WERI-Rb-1 (cell line): ENCODE data around the gene INSM1.

Experiments
- DNase-seq: peaks from one replicate; pipeline ENCODE4 v3.0.0-alpha.2; 2020
- H3K27ac ChIP-seq: fragments of 250-450 bp; sonication (Bioruptor Pico); 2 replicates; pipeline ENCODE4 v1.5.1; 2020; ENCODE audit warnings: mild to moderate bottlenecking, moderate library complexity
- H3K27me3 ChIP-seq: fragments of 250-450 bp; sonication (Bioruptor Pico); 2 replicates; pipeline ENCODE4 v1.5.1; 2021; ENCODE audit warnings: mild to moderate bottlenecking, low read depth, moderate library complexity; ENCODE audit not compliant: insufficient read depth, severe bottlenecking
- H3K36me3 ChIP-seq: fragments of 250-450 bp; sonication (Bioruptor Pico); 2 replicates; pipeline ENCODE4 v1.5.1; 2020; ENCODE audit warnings: mild to moderate bottlenecking, moderate library complexity
- H3K4me3 ChIP-seq: 2 replicates; pipeline ENCODE4 v1.5.1; 2011; ENCODE audit warnings: low read depth, mild to moderate bottlenecking, control low read depth, low read length
- H3K9me3 ChIP-seq: fragments of 250-450 bp; sonication (Bioruptor Pico); 2 replicates; pipeline ENCODE4 v1.5.1; 2021; ENCODE audit warnings: mild to moderate bottlenecking, moderate library complexity; ENCODE audit not compliant: severe bottlenecking
- TF ChIP-seq, protein P1 (sequence below): IDR thresholded peaks from 2 replicates; pipeline ENCODE4 v1.5.1; 2011; ENCODE audit warnings: low read depth, mild to moderate bottlenecking, control low read depth, inconsistent platforms, low read length

INSM1 gene

GRCh38 chr20:20398123-20398522 lies 30.2 kb downstream of the INSM1 start:
- H3K27ac ChIP-seq = no peak overlapping the region
- no peaks in the 10 kb centered on the region for H3K9me3 ChIP-seq
- no peak overlapping the region for H3K4me3 ChIP-seq
- no peaks in the 10 kb centered on the region for H3K36me3 ChIP-seq
- DNase-seq = no peak
- TF ChIP-seq, protein P1, sequence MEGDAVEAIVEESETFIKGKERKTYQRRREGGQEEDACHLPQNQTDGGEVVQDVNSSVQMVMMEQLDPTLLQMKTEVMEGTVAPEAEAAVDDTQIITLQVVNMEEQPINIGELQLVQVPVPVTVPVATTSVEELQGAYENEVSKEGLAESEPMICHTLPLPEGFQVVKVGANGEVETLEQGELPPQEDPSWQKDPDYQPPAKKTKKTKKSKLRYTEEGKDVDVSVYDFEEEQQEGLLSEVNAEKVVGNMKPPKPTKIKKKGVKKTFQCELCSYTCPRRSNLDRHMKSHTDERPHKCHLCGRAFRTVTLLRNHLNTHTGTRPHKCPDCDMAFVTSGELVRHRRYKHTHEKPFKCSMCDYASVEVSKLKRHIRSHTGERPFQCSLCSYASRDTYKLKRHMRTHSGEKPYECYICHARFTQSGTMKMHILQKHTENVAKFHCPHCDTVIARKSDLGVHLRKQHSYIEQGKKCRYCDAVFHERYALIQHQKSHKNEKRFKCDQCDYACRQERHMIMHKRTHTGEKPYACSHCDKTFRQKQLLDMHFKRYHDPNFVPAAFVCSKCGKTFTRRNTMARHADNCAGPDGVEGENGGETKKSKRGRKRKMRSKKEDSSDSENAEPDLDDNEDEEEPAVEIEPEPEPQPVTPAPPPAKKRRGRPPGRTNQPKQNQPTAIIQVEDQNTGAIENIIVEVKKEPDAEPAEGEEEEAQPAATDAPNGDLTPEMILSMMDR = no peak
- no peaks in the 10 kb centered on the region for H3K27me3 ChIP-seq

GRCh38 chr20:20399531-20400500 lies 31.9 kb downstream of the INSM1 start:
- TF ChIP-seq, protein P1 = no peak

GRCh38 chr20:20401991-20402390 lies 34.1 kb downstream of the INSM1 start:
- Histone ChIP-seq H3K27ac (no peak overlapping the region), H3K9me3 (no peaks in the 10 kb centered on the region), H3K36me3 (no peaks in the 10 kb centered on the region), H3K27me3 (no peaks in the 10 kb centered on the region), H3K4me3 (no peak overlapping the region)
- DNase-seq = no peak
- TF ChIP-seq, protein P1 = no peak

More at GRCh38 chr20:20399531-20400500, 31.9 kb downstream of the INSM1 start:
- H3K9me3 ChIP-seq = no peaks in the 10 kb centered on the region
- DNase-seq = no peak
- H3K4me3 ChIP-seq = no peak overlapping the region
- H3K36me3 ChIP-seq = no peaks in the 10 kb centered on the region
- no peak overlapping the region for H3K27ac ChIP-seq
- no peaks in the 10 kb centered on the region for H3K27me3 ChIP-seq

GRCh38 chr20:20404633-20405032 lies 36.7 kb downstream of the INSM1 start:
- TF ChIP-seq, protein P1 = no peak
- Histone ChIP-seq H3K27me3 (no peaks in the 10 kb centered on the region), H3K36me3 (no peaks in the 10 kb centered on the region), H3K4me3 (no peak overlapping the region), H3K9me3 (no peaks in the 10 kb centered on the region), H3K27ac (no peak overlapping the region)
- DNase-seq = no peak

- Histone ChIP-seq H3K9me3 (no peaks in the 10 kb centered on the region), H3K27me3 (no peaks in the 10 kb centered on the region)
- TF ChIP-seq, protein P1 = no peak
These were observed 37.7 kb downstream of the INSM1 start for GRCh38 chr20:20405623-20406022.

DNA sequence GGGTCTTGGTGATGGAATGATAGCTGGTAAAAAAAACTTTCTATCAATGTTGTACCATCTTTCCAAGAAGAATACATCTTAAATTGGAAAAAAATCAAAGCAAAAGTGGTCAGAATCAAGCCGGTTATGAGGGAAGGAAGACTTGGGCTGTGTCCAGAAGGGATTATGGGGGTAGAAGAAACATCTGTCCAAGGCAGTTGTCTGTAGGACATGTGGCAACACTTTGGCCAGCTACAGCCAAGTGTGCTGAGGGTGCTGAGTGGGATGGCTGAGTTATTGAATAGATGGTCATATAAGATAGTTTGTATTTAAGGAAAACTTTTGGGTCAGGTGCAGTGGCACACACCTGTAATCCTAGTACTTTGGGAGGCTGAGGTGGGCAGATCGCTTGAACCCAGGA lies 38.4 kb downstream of the INSM1 start:
- TF ChIP-seq, protein P1 = no peak
- no peak for DNase-seq
- Histone ChIP-seq H3K27ac (no peak overlapping the region), H3K9me3 (no peaks in the 10 kb centered on the region), H3K4me3 (no peak overlapping the region), H3K36me3 (no peaks in the 10 kb centered on the region), H3K27me3 (no peaks in the 10 kb centered on the region)

More at GRCh38 chr20:20405623-20406022, 37.7 kb downstream of the INSM1 start:
- no peaks in the 10 kb centered on the region for H3K36me3 ChIP-seq
- no peak for DNase-seq
- no peak overlapping the region for H3K4me3 ChIP-seq
- H3K27ac ChIP-seq = no peak overlapping the region
